Duodenal mucosa (tissue), 2 donors: ENCODE measurements around the gene IGSF6.

Experiments used
- H3K27ac ChIP-seq: one replicate; pipeline ENCODE4 v1.7.0; 2013; ENCODE audit warnings: low read depth, low read length
- H3K27me3 ChIP-seq, 2 donors: one replicate each; pipeline ENCODE4 v1.7.0; 2013; ENCODE audit warnings: low read length in 2 of 2, control low read depth in 1 of 2; ENCODE audit not compliant: insufficient read depth in 2 of 2, control insufficient read depth in 1 of 2
- H3K36me3 ChIP-seq, 2 donors: one replicate each; pipeline ENCODE4 v1.7.0; 2013; ENCODE audit warnings: low read length in 2 of 2, control low read depth in 1 of 2; ENCODE audit not compliant: insufficient read depth in 2 of 2, control insufficient read depth in 1 of 2
- H3K4me1 ChIP-seq, 2 donors: one replicate each; pipeline ENCODE4 v1.7.0; 2013; ENCODE audit warnings: low read length in 2 of 2, control low read depth in 1 of 2; ENCODE audit not compliant: insufficient read depth in 2 of 2, control insufficient read depth in 1 of 2
- H3K4me3 ChIP-seq, 2 donors: one replicate each; pipeline ENCODE4 v1.7.0; 2013; ENCODE audit warnings: low read length in 2 of 2, low read depth in 1 of 2
- H3K9ac ChIP-seq, 2 donors: one replicate each; pipeline ENCODE4 v1.7.0; 2013; ENCODE audit warnings: low read length in 2 of 2, low read depth in 1 of 2
- H3K9me3 ChIP-seq, 2 donors: one replicate each; pipeline ENCODE4 v1.7.0; 2013; ENCODE audit warnings: low read length in 2 of 2, control low read depth in 1 of 2; ENCODE audit not compliant: control insufficient read depth in 1 of 2

IGSF6 gene

GRCh38 chr16:21593530-21594289 is 58.7 kb downstream of the IGSF6 start:
- no peak overlapping the region for H3K9ac ChIP-seq
- no peak overlapping the region for H3K4me3 ChIP-seq
- H3K27me3 ChIP-seq, result no peaks in the 10 kb centered on the region
- H3K9me3 ChIP-seq, result no peaks in the 10 kb centered on the region
- peaks cover 6 to 11% of the 10 kb centered on the region in 2 donors for H3K4me1 ChIP-seq
- no peaks in the 10 kb centered on the region for H3K36me3 ChIP-seq
- H3K27ac ChIP-seq, result no peak overlapping the region

GRCh38 chr16:21592191-21592590 is 60.2 kb downstream of the IGSF6 start:
- no peaks in the 10 kb centered on the region for H3K27me3 ChIP-seq
- no peak overlapping the region for H3K4me3 ChIP-seq
- no peak overlapping the region for H3K27ac ChIP-seq
- H3K4me1 ChIP-seq, result peaks cover 0 to 6% of the 10 kb centered on the region in 2 donors
- no peaks in the 10 kb centered on the region for H3K36me3 ChIP-seq
- no peak overlapping the region for H3K9ac ChIP-seq
- no peaks in the 10 kb centered on the region for H3K9me3 ChIP-seq

- H3K9me3 ChIP-seq, result no peaks in the 10 kb centered on the region
- no peak overlapping the region for H3K27ac ChIP-seq
- no peak overlapping the region for H3K9ac ChIP-seq
- H3K4me3 ChIP-seq, result no peak overlapping the region
- H3K27me3 ChIP-seq, result no peaks in the 10 kb centered on the region
- no peaks in the 10 kb centered on the region for H3K36me3 ChIP-seq
- peaks cover 0 to 6% of the 10 kb centered on the region in 2 donors for H3K4me1 ChIP-seq
Measured at GRCh38 chr16:21590796-21591195, 61.6 kb downstream of the IGSF6 start.

- Histone ChIP-seq H3K36me3 (no peaks in the 10 kb centered on the region), H3K9me3 (no peaks in the 10 kb centered on the region), H3K9ac (no peak overlapping the region), H3K27ac (no peak overlapping the region), H3K4me3 (no peak overlapping the region), H3K27me3 (no peaks in the 10 kb centered on the region), H3K4me1 (peaks cover 0 to 6% of the 10 kb centered on the region in 2 donors)
Measured at GRCh38 chr16:21590287-21590686, 62.1 kb downstream of the IGSF6 start.

- no peaks in the 10 kb centered on the region for H3K9me3 ChIP-seq
- no peaks in the 10 kb centered on the region for H3K27me3 ChIP-seq
- no peak overlapping the region for H3K27ac ChIP-seq
- no peaks in the 10 kb centered on the region for H3K36me3 ChIP-seq
- H3K9ac ChIP-seq, result no peak overlapping the region
- no peak overlapping the region for H3K4me3 ChIP-seq
- peaks cover 0 to 6% of the 10 kb centered on the region in 2 donors for H3K4me1 ChIP-seq
Measured at GRCh38 chr16:21589551-21589950, 62.9 kb downstream of the IGSF6 start.
